ENCODE data around the gene SDS. TPM values are rescaled to one million over a fixed set of nuclear protein-coding genes. Genes with fewer than 3 reads are reported as not detected.

The SDS gene
- total and polyA plus RNA-seq, 9 donors, result 0.20 to 12.8 (median 1.0) TPM; not detected in 2

DNA sequence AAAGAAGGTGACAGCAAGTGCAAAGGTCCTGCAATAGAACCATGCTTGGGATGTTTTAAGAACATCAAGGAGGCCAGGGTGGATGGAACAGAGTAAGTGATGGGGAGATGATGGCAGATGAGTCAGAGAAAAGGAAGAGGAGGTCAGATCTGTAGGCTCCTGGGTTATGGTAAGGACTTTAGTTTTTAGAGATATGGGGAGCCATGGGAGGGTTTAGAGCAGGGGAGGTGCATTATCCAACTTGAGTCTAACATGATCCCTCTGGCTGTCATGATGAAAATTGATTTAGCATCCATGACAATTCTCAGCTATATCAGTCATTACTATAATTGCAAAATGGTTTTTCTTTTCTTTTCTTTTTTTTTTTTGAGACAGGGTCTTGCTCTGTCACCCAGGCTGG, 52.6 kb downstream of the SDS start:
- H3K36me3 ChIP-seq, result no peaks in the 10 kb centered on the region
- H3K4me1 ChIP-seq (ENCODE audit: insufficient read depth), result peaks cover 9% of the 10 kb centered on the region
- no peak overlapping the region for H3K4me3 ChIP-seq
- no peak overlapping the region for H3K27ac ChIP-seq
- no peaks in the 10 kb centered on the region for H3K27me3 ChIP-seq
- intact Hi-C loops (cut with DNase I), result no loop called here
- no peak for TF ChIP-seq EP300 (IDR thresholded peaks at IDR 0.05)
- no peak for TF ChIP-seq CTCF (IDR thresholded peaks at IDR 0.05)
- no peak for DNase-seq
- no peaks in the 10 kb centered on the region for H3K9me3 ChIP-seq

- Histone ChIP-seq H3K36me3 (no peaks in the 10 kb centered on the region), H3K27me3 (no peaks in the 10 kb centered on the region), H3K4me1 (ENCODE audit: insufficient read depth) (peaks cover 6% of the 10 kb centered on the region), H3K4me3 (no peak overlapping the region), H3K9me3 (no peaks in the 10 kb centered on the region), H3K27ac (peak overlapping the region in 1 of 2 donors; percentile 52)
- TF ChIP-seq EP300 (IDR thresholded peaks at IDR 0.05), result no peak
- TF ChIP-seq CTCF (IDR thresholded peaks at IDR 0.05), result no peak
- intact Hi-C loops (cut with DNase I), result no loop called here
- peak in 4 of 5 donors; percentile 46 to 62 (median 50) for DNase-seq
- 8 to 21% (median 11%) methylated on average over 19 of the region's 19 CpGs for WGBS, 3 donors
These were observed 54.7 kb downstream of the SDS start for GRCh38 chr12:113348849-113349536.

DNA sequence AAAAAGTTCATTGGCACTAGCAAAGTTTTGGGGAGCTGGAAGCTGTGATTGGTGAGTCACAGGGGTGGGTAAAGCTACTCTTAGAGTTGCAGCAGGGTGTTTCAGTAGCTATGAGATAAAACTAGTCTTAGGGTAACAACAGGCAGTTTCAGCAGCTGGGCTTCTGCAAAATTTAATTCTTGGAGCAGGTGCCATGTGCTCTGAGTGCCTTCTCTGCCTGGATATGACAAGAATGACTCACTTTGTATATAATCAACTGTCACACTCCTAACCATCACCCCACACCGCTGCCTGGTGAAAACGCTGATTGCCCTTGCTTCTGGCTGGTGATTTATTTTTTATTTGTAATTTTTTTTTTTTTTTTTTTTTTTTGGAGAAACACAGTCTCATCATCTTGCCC, 55.8 kb downstream of the SDS start:
- H3K4me3 ChIP-seq, result no peak overlapping the region
- H3K27me3 ChIP-seq, result no peaks in the 10 kb centered on the region
- H3K4me1 ChIP-seq (ENCODE audit: insufficient read depth), result peaks cover 6% of the 10 kb centered on the region
- no peak for TF ChIP-seq EP300 (IDR thresholded peaks at IDR 0.05)
- no peak for TF ChIP-seq CTCF (IDR thresholded peaks at IDR 0.05)
- TF ChIP-seq POLR2A (IDR thresholded peaks at IDR 0.05), result no peak
- intact Hi-C loops (cut with DNase I), result no loop called here
- H3K36me3 ChIP-seq, result no peaks in the 10 kb centered on the region
- no peak for DNase-seq
- no peak overlapping the region for H3K27ac ChIP-seq
- no peaks in the 10 kb centered on the region for H3K9me3 ChIP-seq
- 78 to 89% (median 83%) methylated on average over 2 of the region's 2 CpGs for WGBS, 3 donors

GRCh38 chr12:113347107-113347506, 56.6 kb downstream of the SDS start:
- WGBS, 3 donors, result 80 to 89% (median 86%) methylated on average over 3 of the region's 3 CpGs
- intact Hi-C loops (cut with DNase I), result no loop called here

More at GRCh38 chr12:113347107-113347506, 56.6 kb downstream of the SDS start:
- TF ChIP-seq POLR2A (IDR thresholded peaks at IDR 0.05), result no peak
- no peak for TF ChIP-seq EP300 (IDR thresholded peaks at IDR 0.05)
- TF ChIP-seq CTCF (IDR thresholded peaks at IDR 0.05), result no peak
- Histone ChIP-seq H3K27ac (no peak overlapping the region), H3K4me1 (ENCODE audit: insufficient read depth) (peaks cover 6% of the 10 kb centered on the region), H3K9me3 (no peaks in the 10 kb centered on the region), H3K36me3 (no peaks in the 10 kb centered on the region), H3K27me3 (no peaks in the 10 kb centered on the region), H3K4me3 (no peak overlapping the region)
- DNase-seq, result no peak

All from ovary (tissue), 9 donors.